Measurements from ENCODE around the gene POLE. TPM values are rescaled to one million over a fixed set of nuclear protein-coding genes. Genes with fewer than 3 reads are reported as not detected.

POLE gene
- total and polyA plus RNA-seq, 2 of the 4 experiments (the other 2 are of a cell fraction) = 17.2 to 20.7 TPM

DNA sequence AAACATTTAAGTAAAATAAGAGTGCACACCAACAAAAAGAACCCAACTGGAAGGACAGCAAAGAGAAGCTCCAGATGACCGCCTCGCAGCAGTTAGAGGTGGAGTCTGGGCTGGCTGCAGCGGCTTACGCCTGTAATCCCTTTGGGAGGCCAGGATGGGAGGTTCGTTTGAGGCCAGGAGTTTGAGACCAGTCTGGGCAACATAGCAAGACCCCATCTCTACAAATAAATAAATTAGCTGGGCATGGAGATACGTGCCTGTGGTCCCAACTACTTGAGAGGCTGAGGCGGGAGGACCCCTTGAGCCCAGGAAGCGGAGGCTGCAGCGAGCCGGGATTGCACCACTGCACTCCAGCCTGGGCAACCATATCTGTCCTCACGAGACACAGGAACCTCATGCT is 92.0 kb downstream of the POLE start:
- intact Hi-C loops (cut with micrococcal nuclease) (no loop called here), dilution Hi-C loops (cut with HindIII; ENCODE audit: low sequenced_read_pairs, unreplicated experiment) (no loop called here), in situ Hi-C loops (cut with MboI; ENCODE audit: low sequenced_read_pairs) (no loop called here)
- Histone ChIP-seq H4K5ac (ENCODE audit: low read depth, low read length) (no peak overlapping the region), H3K79me1 (ENCODE audit: low read depth in 1 of 2, low read length in 2 of 2) (no peaks in the 10 kb centered on the region), H3K9me1 (ENCODE audit: insufficient read depth, low read length) (0 out of 2 replicates have a peak, but pooled peaks cover 7% of the 10 kb centered on the region), H3K9me3 (ENCODE audit: control insufficient read depth, insufficient read depth, low read length) (no peaks in the 10 kb centered on the region), H3K4me1 (ENCODE audit: control insufficient read depth, insufficient read depth, low read length) (peaks cover 6% of the 10 kb centered on the region; the same call in 1 of the 2 replicates), H2BK5ac (ENCODE audit: low read depth, low read length, poor library complexity, severe bottlenecking) (no peak overlapping the region), H3K14ac (replicated peaks; ENCODE audit: low read depth, low read length) (no peak overlapping the region), H2AK9ac (replicated peaks; ENCODE audit: low read depth, low read length, poor library complexity) (no peak overlapping the region), H3K27ac (ENCODE audit: insufficient read depth, low read length) (no peak overlapping the region), H3K36me3 (ENCODE audit: control insufficient read depth, insufficient read depth, low read length) (no peaks in the 10 kb centered on the region), H3K56ac (ENCODE audit: extremely low read depth, insufficient read depth, low read length) (no peak overlapping the region), H2AFZ (replicated peaks; ENCODE audit: low read length, poor library complexity) (no peak overlapping the region), H2BK20ac (ENCODE audit: low read depth, low read length) (no peak overlapping the region), H2BK15ac (ENCODE audit: low read depth, low read length) (no peak overlapping the region), H3K23ac (ENCODE audit: low read depth, low read length) (no peak overlapping the region), H3K4ac (ENCODE audit: low read depth, low read length) (no peak overlapping the region), H3K4me2 (ENCODE audit: low read depth, low read length) (no peak overlapping the region), H4K8ac (ENCODE audit: low read depth in 2 of 2, low read length in 2 of 2) (no peak overlapping the region), H3K27me3 (ENCODE audit: control insufficient read depth, insufficient read depth, low read length) (no peaks in the 10 kb centered on the region; the same call in 1 of the 2 replicates), H3K9ac (ENCODE audit: low read depth, low read length) (no peak overlapping the region), H4K20me1 (ENCODE audit: insufficient read depth, low read length) (peaks cover 2% of the 10 kb centered on the region; the same call in 1 of the 2 replicates), H3K18ac (ENCODE audit: low read depth, low read length) (no peak overlapping the region), H2BK120ac (ENCODE audit: low read depth, low read length) (no peak overlapping the region), H3K4me3 (ENCODE audit: insufficient read depth, low read depth, low read length) (no peak overlapping the region), H2AK5ac (ENCODE audit: low read depth, low read length) (no peak overlapping the region), H4K91ac (ENCODE audit: insufficient read depth, low read depth, low read length) (no peak overlapping the region)
- DNase-seq (no peak), ATAC-seq (ENCODE audit: low read depth) (no peak)
- TF ChIP-seq SMC3 (IDR thresholded peaks at IDR 0.05; ENCODE audit: low read depth, low read length) = no peak
- TF ChIP-seq POLR2A (IDR thresholded peaks at IDR 0.05; ENCODE audit: low read depth, low read length) = no peak
- TF ChIP-seq, protein P1, sequence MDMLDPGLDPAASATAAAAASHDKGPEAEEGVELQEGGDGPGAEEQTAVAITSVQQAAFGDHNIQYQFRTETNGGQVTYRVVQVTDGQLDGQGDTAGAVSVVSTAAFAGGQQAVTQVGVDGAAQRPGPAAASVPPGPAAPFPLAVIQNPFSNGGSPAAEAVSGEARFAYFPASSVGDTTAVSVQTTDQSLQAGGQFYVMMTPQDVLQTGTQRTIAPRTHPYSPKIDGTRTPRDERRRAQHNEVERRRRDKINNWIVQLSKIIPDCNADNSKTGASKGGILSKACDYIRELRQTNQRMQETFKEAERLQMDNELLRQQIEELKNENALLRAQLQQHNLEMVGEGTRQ (IDR thresholded peaks at IDR 0.05; ENCODE audit: low read depth, low read length) = no peak
- TF ChIP-seq RFX5 (IDR thresholded peaks at IDR 0.05; ENCODE audit: low read depth, low read length) = no peak
- TF ChIP-seq BHLHE40 (IDR thresholded peaks at IDR 0.05; ENCODE audit: low read depth, low read length) = no peak
- no peak for TF ChIP-seq FOS (IDR thresholded peaks at IDR 0.05; ENCODE audit: low read depth, low read length)
- no peak for TF ChIP-seq CHD1 (IDR thresholded peaks at IDR 0.05; ENCODE audit: low read depth, low read length)
- no peak for TF ChIP-seq RCOR1 (IDR thresholded peaks at IDR 0.05; ENCODE audit: insufficient replicate concordance, low read length)
- no peak for TF ChIP-seq NFE2L2 (IDR thresholded peaks at IDR 0.05; ENCODE audit: low read depth, low read length)
- no peak for TF ChIP-seq RAD21 (IDR thresholded peaks at IDR 0.05; ENCODE audit: low read length)
- no peak for TF ChIP-seq MAFK (IDR thresholded peaks at IDR 0.05; ENCODE audit: low read depth, low read length)
- no peak for TF ChIP-seq MAZ (IDR thresholded peaks at IDR 0.05; ENCODE audit: borderline replicate concordance, low read depth, low read length)
- TF ChIP-seq, protein P2, sequence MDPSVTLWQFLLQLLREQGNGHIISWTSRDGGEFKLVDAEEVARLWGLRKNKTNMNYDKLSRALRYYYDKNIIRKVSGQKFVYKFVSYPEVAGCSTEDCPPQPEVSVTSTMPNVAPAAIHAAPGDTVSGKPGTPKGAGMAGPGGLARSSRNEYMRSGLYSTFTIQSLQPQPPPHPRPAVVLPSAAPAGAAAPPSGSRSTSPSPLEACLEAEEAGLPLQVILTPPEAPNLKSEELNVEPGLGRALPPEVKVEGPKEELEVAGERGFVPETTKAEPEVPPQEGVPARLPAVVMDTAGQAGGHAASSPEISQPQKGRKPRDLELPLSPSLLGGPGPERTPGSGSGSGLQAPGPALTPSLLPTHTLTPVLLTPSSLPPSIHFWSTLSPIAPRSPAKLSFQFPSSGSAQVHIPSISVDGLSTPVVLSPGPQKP (IDR thresholded peaks at IDR 0.05; ENCODE audit: borderline replicate concordance, low read depth, low read length) = no peak
- TF ChIP-seq CEBPB (IDR thresholded peaks at IDR 0.05; ENCODE audit: low read depth, low read length) = no peak
- TF ChIP-seq, protein P3, sequence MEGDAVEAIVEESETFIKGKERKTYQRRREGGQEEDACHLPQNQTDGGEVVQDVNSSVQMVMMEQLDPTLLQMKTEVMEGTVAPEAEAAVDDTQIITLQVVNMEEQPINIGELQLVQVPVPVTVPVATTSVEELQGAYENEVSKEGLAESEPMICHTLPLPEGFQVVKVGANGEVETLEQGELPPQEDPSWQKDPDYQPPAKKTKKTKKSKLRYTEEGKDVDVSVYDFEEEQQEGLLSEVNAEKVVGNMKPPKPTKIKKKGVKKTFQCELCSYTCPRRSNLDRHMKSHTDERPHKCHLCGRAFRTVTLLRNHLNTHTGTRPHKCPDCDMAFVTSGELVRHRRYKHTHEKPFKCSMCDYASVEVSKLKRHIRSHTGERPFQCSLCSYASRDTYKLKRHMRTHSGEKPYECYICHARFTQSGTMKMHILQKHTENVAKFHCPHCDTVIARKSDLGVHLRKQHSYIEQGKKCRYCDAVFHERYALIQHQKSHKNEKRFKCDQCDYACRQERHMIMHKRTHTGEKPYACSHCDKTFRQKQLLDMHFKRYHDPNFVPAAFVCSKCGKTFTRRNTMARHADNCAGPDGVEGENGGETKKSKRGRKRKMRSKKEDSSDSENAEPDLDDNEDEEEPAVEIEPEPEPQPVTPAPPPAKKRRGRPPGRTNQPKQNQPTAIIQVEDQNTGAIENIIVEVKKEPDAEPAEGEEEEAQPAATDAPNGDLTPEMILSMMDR (conservative IDR thresholded peaks at IDR 0.05; ENCODE audit: low read depth, low read length) = no peak
- ChIA-PET CTCF (no interaction called here), POLR2A (ENCODE audit: unreplicated experiment) (no interaction called here)
- no TSS peak for BruUV-seq (replicated peaks)
- 82% methylated on average over 4 of the region's 11 CpGs; no CpG with 5 or more reads in 1 of the 2 experiments for WGBS, 2 experiments (ENCODE audit: extremely low coverage in 2 of 2, insufficient read length in 1 of 2)

All from IMR-90 (cell line).